Lung microvascular endothelial cell (primary cell): ENCODE data around the gene DGKB. TPM values are rescaled to one million over a fixed set of nuclear protein-coding genes. Genes with fewer than 3 reads are reported as not detected.

ENCODE experiments used
- DNase-seq, 2 donors: peaks; one replicate each; pipeline versions ENCODE4 v3.0.0 to v3.0.0-alpha.2; 2010; ENCODE audit warnings: low read depth in 2 of 2
- total RNA-seq: library from RNA; depleted of rRNA; stranded (reverse); fragments of >200 nt; gene quantifications from 2 replicates; pipeline ENCODE4 v1.2.1, GENCODE V29; 2014

DGKB gene
- total RNA-seq, 1 donor from 2014 or later, result not detected

DNA sequence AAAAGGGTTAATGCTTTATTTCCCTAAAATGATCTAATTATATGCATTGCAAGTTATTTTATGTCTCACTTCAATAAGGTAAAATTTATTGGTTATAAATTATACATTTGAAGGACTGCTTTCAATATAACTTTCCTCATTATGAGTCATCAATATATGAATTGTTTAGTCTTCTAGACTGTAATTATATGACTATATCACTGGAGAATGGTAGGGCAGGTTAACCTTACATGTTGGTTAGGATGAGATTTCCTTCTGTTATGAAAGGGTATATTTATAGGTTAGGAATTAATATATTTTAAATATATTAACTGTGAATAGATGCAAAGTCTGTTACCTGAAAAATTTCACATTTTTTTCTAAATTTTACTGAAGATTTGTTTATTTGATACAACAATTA is 506.7 kb downstream of the DGKB start:
- no peak for DNase-seq

DNA sequence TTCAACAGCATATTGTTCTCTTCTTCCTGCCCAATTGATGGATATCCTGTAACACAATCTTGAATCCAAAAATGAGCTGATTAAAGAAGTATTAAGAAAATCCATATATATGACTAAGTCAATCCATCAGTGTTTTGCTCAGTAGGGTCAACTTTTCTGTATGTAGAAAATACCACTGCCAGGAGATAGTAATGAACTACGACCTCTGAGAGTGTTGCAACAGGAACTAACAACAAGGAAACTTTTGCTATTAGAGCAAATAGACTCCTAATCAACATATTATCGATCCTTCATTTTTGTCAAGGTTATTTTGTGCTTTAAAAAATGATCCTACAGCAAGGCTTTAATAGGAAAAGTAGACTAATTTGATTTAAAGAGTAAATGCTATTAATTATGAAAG is 507.8 kb downstream of the DGKB start:
- no peak for DNase-seq

DNA sequence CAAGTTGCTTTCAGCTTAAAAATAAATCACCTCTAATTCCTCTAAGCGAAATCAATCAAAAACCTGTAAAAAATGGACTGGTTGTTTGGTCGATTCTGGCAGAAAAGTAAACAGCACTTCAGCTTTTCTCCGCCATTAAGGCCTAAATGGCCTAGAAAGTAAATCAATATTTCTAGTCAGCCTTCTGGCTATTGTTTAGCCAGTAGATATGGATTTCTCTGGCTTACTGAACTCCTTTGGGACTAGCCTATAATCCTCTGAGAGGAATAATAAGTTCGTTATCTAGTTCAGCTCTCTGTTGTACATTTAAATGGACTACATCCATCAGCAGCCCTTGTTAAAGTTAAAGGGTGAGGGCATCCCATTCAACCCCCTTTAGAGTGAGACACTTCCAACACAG is 513.0 kb downstream of the DGKB start:
- DNase-seq, result no peak

DNA sequence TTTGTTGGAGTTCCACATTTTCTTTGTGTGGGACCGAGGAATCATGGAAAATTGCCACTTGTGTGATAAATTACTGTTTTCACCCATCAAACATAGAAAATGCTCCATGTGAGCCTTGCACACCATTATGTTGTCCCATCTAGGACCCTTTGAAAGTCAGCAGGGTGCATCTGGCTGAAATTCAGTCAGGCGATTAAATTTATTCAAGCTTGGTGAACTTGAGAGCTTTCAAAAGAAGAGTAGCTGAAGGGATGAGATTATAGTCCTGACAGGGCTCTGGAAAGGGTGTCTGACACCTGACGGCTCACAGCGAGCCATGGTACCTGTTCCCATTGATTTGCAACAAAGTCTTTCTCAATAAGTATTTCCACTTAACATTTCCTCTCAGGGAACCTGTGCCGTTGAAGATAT is 513.4 kb downstream of the DGKB start:
- no peak for DNase-seq

DNA sequence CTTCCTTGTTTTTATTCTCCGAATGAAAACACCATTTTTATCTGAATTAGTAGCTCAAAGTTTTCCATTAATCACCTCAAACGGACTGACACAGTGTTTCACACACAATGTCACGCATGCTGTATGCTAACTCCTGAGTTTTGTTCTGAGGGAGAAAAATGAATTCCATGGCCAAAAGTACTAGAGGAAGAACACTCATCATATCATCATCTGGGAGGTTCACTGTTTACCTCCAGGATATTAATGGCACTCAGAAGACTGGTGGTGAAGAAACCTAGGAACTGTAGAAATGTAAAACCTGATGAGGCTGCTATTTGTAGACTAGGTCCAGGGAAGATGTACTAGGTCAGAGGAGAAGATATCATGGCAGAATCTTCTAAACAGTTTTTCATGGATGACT is 517.5 kb downstream of the DGKB start:
- no peak for DNase-seq

DNA sequence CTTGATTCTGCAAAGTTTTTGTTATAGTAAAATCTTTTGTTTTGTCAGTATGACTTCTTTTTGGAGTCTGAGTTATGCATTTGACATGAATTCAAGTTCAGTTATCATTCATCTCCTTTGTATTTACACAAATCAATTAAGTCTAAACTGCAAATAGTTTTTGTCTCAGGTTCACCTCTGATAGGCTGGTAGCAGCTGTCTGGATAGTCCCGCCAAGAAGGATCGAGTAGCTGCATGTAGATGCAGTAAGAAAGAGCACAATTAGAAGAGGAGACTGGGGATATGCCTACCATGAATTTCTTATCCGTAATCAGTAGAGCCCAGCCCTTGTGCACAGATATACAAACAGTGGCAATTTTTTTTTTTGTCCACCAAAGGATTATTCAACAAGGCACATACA is 520.6 kb downstream of the DGKB start:
- no peak for DNase-seq

DNA sequence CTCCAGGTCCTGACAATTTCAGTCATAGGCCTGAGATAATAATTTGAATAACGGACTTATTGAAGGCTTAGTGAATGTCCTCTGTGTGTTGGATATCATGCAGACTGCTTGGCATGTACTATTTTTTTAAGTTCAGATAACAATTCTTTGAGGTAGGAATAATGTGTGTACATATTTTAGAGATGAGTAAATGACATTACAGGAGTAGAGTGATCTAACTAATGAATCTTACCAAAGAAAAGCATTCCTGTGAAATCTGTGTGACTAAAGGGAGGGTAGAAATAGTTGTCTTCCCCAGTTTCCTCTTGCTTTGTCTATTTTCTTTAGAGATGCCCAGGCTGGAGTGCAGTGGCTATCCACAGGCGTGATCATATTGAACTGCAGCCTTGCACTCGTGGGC is 521.2 kb downstream of the DGKB start:
- no peak for DNase-seq

DNA sequence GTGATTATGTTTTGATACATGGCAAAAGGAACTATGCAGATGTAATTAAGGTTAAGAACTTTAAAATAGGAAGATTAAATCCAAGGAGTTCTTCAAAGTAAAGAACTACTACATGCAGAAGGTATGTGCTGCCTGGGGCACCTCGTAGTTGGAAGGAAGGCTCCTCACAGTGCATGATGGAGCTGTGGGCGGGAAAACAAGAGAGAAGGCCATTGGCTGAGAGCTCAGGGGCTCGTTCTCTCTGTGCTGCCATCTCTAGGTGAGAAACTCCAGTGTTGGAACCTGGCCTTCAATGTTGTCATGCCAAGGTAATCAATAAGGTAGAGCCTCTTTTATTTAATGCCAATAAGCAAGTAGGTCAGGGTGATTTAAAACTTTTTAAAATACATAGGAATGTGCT is 521.7 kb downstream of the DGKB start:
- DNase-seq, result no peak

DNA sequence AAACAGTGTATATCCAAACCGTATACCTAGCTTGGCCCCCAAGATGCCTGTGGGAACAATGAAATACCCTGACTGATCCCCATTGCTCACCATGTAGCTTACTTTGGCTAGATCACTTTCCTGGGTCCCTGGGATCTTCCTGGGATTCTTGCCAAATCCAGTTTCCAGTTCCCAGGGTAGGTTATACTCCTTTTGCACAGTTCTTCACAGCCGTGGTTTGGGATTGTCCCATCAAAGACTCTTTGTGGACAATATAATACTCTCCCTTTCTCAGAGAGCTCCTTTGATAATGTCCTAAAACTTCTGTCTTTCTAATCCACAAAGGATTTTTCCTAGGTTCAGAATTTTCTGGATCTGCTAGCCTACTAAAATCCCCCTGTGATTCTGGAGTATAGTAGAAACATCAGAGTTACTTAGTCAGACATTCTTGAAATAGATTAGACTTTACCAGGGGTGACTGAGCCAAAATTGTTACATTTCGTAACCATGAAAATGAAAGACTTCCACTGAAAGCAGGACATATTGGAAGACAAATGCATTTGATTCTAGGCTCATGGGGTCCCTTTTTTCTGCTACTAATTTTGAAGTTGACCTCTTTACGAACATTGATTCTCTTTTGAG is 524.8 kb downstream of the DGKB start:
- DNase-seq, result no peak

DNA sequence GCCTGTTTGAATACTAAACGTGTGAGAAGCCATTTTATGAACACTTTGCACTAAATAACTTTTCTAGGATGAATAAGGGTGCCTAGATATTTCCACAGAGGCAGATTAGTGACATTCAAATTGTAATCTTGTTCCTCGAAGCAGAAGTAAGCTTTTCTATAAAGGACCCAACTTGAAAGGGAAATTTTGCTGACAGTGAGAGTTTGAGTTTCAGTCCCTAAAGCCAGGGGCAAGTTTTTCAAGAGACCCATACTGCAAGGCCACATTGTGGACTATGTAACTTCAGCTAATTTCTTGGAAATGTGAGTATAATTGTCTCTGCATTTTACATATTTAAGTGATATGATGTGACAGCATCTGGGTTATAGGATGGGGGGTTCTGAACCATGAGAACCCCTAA is 525.8 kb downstream of the DGKB start:
- DNase-seq, result no peak

DNA sequence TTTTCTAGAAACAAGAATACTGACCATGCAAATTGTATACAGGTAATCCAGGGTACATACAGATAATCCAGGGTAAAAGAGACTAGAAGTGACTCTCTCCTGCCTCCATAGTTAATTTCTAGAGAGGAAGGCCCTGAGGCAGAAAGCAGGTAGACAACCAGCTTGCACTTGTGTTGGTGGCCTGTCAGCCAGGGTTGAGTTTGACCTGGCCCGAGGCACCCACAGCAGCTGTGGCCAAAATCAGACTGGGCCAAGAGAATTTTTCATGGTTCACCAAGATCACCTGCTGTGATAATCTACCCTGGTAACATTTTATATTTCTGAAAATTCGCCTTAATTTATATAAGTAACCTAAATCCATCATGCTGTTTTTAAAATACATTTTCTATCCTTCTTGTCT is 526.6 kb downstream of the DGKB start:
- no peak for DNase-seq

DNA sequence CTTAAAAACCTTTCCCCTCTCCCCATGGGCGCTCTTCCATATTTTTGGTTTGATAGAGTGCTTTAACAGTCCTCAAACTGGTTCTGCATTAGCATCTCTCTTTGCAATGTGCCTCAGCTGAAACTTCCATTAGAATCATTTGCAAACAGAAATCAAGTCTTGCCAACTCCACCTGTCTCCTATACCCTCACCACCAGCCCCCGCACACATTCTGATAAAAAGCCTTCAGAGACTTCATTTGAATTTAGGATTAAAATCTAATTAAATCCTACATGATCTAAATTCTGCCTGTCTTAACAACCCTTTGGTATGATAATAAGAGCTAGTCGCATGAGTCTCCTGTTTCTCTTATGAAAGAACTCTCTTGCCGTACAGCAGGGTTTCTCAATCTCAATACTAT is 528.2 kb downstream of the DGKB start:
- DNase-seq, result no peak

DNA sequence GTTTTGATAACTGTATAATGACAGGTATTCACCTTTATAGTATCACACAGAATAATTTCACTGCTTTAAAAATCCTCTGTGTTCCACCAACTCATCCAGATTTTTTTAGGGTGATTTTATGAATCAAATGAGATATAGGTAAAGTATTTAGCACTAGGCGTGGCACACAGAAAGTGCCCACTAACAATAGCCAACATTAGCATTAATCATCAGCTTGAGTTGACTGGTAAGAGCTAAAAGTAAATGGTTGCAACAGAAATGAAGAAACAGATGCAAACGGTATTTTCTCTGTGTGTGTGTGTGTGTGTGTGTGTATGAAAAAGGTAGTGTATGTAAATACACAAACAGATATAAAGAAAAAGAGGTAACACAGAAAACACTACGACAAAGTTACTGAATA is 534.3 kb downstream of the DGKB start:
- DNase-seq, result no peak

DNA sequence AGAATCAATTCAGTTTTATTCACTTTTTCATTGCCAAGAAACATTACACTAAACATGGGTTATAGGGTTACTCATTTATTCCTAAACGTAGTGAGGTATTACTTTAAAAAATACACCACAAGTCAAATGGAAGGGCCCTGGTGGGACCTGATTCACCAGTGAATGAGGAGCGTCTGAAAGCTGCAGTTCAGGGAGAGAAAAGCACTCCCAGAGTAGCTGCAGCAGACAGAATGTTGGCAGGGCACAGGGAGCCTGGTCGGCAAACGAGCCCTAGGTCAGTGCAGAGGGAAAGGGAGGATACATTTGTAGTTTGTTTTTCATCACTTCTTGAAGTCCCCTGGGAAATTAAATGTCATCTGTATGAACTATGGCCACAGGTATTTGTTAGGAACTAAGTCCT is 551.4 kb downstream of the DGKB start:
- DNase-seq, result no peak

DNA sequence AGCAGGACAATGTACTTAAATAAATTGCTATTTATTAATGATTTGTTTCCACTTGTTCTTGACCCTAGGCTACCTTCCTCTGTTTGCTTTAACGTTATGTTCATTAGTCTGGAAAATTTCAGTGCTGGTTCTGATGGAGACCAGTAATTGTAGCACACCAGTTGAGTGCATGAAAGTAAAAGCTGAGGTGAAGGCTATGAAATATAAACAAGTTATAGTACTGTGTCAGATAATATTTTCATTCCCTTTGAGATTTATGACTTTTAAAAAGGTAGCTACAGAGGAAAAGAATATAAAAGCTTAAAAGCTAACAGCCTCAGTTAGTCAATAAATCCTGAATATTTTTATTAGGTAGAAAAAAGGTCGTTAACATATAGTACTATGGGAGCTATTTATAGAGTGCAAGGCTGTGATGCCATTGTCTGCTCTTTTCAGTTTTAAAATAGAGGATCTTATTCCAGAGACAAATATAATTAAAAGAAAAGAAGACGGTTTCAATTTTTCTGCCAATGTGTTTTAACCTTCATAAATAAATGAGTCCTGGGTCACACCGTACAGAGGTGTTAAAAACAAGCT is 561.3 kb downstream of the DGKB start:
- no peak for DNase-seq

DNA sequence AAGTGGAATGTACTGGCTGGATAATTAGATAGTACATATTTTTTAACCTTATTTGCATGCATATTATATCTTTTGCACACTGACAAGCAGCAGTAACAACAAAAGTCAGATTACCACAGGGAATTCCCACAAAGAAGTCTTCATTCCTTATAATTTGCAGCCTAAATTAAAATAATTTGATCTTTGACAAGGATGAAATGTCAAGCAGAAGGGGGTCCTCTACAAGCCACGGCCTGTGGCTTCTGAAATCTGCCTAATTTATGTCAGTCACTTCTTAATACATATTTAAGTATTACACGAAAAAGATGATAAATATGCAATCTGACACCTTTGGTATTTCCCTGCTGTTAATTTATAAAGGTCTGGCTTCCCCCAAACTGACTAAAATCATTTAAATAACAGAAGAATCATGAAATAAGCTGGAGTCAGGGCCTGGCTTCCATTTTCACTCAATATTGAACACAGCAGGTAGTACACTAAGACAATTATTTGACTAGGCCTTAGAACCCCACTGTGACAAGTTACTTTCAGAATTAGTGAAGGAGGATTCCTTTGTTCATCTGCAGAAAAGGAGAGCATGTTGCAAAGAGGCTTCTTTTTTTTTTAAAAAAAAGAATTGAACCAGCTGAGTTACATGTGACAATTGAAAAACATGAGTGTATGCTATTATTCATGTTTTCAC is 562.0 kb downstream of the DGKB start:
- no peak for DNase-seq

DNA sequence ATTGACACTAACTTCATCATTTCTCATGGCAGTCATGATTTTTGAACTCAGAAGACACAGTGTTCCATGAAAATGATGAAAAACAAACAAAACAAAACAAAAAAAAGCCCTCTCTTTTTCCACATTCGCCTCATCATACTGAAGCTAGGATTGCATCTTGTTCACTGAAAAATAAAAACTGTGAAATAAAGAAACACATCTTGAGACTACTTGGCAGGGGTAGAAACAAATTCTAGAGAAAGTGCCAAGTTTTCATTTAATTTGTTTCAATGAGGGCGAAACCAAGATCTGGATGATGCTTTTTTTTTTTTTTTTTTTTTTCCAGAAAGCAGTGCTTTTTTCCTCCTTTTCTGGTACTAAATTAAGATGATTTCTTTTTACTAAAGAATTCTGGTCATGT is 562.7 kb downstream of the DGKB start:
- no peak for DNase-seq

DNA sequence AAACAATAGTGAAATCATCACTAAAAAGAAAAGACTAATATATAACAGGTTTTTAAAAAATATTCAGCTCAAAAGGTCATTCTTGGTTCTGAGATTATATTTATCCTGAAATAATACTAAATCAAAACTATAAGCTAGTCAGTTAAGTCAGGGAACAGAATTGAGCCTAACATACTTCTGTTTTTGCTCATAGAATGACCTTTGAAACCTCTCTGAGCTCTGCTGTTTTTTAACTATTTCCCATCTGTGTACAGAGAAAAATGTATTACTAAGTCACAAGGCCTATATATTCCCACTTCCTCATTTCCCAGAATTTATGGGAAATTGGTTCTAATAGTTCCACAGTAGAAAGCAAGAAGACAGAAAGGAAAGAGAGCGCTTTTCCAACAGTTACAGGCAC is 566.3 kb downstream of the DGKB start:
- DNase-seq, result no peak

DNA sequence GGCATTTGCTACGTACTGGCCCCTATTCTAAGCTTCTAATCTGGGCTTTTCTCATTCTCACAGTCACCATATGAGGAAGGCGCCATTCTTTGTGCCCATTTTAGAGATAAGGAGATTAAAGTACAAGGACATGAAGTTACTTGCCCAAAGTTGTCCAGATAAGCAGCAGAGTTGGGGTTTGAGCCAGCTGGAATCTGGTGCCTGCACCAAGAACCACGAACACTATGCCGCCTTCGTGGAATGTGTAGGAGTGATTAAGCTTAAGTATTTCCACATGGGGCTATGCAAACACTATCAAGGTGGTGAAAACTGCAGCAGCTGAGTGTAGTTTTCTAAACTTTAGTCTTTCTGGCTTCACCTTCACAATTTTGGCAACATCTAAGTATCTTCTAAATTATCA is 570.4 kb downstream of the DGKB start:
- DNase-seq, result no peak

DNA sequence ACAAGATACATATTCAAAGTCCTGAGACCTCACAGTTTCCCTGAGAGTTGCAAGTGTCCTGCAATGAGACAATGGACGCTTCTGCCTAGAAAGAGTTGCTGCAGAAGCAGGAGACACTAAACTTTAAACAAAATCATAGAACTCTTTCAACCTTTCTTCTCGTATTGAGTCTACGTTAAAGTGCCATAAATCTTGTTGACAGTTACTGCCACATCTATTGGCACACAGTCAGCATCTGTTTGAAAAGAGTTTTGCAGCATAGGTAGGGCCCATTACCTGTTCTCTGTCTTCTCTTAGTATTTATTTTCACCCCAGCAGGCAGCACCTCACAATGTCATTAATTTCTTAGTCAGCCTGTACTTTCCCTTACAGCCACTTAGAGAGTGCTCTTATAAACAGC is 577.8 kb downstream of the DGKB start:
- no peak for DNase-seq

DNA sequence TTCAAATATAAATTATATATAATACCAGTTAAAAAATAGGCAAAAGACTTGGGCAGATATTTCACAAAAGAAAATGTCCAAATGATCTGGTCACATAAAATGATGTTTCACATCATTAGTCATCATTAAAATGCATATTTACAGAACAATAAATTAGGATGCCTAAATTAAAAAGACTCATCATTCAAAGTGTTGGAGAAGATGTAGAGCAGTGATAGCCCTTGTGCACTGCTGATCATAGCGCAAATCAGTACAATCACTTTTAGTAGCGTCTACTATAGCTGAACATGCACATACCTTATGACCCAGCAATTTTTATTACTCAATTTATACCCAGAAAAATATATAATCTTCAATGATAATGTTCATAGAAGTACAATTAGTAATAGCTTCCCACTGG is 579.8 kb downstream of the DGKB start:
- DNase-seq, result no peak

DNA sequence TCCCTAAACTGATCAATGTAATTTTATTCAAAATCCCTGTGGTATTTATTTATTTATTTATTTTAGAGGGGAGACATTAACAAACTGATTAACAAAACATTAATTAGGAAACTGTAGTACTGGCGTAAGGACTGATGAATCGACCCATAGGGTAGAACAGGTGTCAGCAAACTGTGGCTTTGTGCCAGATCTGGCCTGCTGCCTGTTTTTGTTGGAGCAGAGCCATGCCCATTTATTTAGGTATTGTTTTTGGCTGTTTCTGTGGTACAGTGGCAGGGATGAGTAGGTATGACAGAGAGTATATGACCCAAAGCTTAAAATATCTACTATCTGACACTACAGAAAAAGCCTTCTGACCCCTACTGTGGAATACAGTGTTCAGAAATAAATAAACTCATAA is 580.6 kb downstream of the DGKB start:
- DNase-seq, result no peak

DNA sequence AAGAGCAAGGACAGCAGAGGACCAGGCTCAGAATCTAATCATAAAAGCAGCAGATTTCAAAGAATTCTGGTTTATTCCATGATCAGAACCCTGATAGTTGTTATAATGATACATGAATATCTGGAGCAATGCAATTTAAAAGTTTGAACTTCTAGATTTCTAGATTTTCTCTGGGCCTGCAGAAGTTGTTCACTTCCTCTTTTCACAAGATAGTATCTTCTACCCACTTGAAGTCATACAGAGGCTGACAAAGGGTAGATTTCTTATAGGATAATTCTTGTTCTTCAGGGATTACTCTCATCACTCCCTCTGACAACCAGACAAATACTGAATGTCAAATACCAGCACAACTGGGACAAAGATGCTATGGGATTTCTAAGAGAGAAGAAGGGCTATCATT is 593.1 kb downstream of the DGKB start:
- DNase-seq, result no peak
